WTC11 (cell line): Measurements from ENCODE around the gene C1QTNF6.

Source experiments
- CTCF ChIP-seq: fragments of 200-600 bp; IDR thresholded peaks from 2 replicates; pipeline ENCODE4 v1.8.0; 2022; ENCODE audit warnings: antibody characterized with exemption
- USF1 ChIP-seq: sonication (generic); formaldehyde crosslinking; IDR thresholded peaks from 2 replicates; pipeline ENCODE4 v1.8.0; 2022; ENCODE audit warnings: mild to moderate bottlenecking, missing genetic modification reagents

GRCh38 chr22:37172266-37173245 lies 15.5 kb downstream of the C1QTNF6 start:
- TF ChIP-seq USF1 (no peak), CTCF (no peak)
